D341Med (cell line): ENCODE measurements around the gene ADIG.

Experiments
- DNase-seq: peaks from one replicate; pipeline ENCODE4 v3.0.0; 2012; ENCODE audit warnings: low spot score

The ADIG gene

GRCh38 chr20:38633577-38634093 is 52.6 kb downstream of the ADIG start:
- peak; percentile 88 for DNase-seq

GRCh38 chr20:38635721-38636288 is 54.8 kb downstream of the ADIG start:
- DNase-seq = no peak
